ENCODE data around the gene BLM.
A peak's percentile ranks its signal among the peaks of the same experiment; 100 is the strongest.
"Not testable (repeated sequence)": the region's sequence is repeated elsewhere in the genome, so short reads cannot be mapped to it uniquely, and the experiment has no call there.

The BLM gene

DNA sequence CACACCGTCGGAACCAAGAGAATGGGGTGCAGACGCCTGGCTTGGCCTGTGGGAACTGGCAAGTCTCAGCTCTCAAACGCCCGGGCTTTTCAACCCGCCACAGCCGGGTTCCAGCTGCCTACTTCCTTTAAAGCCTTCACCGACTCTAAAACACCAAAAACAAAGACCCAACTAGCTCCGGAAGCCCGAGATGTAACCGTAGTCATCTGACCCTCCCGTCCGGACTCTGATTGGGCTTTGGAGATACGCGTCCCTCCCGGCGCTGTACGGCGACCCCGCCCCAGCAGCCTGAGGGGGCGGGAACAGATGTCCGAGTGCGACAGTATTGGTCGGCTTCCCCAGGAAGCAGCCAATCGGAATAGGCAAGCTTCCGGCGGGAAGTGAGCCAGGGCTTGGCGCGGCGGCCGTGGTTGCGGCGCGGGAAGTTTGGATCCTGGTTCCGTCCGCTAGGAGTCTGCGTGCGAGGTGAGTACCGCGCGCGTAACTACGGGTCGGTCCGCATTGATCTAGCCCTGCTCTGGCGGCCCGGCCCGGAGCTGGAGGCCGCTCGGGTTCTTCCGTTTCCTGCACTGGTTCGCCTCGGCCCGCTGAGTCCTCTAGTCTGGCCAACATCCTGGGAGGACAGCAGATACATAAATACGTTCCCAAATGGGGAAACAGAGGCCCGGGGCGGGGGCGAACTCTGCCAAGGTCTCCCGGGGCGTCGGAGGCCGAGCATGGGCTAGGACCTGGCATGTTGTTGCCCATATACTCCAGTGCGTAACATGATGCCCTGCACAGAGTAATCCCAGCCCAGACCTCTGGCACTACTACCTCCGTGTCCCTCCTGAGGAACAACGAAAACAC, at the start of gene BLM:
Gene BLM, plus strand, starts transcription at position 371 of the 846 bp plus-strand sequence. CDS start 30,047 bp downstream, outside the sequence.
- peak within 1 kb of the TSS; percentile 98 for H3K27ac Mint-ChIP-seq
- no peaks in the 10 kb centered on the region for H3K9me3 Mint-ChIP-seq
- no peaks in the 10 kb centered on the region for H3K27me3 Mint-ChIP-seq
- peak; percentile 94 for DNase-seq
- peak within 1 kb of the TSS; percentile 99 for H3K4me3 Mint-ChIP-seq
- peaks cover 44% of the 10 kb centered on the region for H3K36me3 Mint-ChIP-seq (ENCODE audit: low read depth)
- H3K4me1 Mint-ChIP-seq (ENCODE audit: low read depth): peaks cover 24% of the 10 kb centered on the region

DNA sequence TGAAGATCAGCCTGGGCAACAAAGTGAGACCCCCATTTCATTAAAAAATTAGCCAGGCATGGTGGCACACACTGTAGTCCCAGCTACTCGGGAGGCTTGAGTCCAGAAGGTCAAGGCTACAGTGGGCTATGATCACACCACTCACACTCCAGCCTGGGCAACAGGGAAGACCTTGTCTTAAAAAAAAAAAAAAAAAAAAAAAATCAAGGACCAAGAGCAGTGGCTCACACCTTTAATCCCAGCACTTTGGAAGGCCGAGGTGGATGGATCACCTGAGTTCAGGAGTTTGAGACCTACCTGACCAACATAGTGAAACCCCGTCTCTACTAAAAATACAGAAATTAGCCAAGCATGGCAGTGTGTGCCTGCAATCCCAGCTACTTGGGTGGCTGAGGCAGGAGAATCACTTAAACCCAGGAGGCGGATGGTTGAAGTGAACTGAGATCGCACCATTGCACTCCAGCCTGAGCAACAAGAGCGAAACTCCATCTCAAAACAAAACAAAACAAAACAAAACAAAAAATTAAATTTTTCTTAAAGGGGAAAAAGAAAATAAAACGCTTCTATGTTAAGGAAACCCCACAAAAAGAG, 49.3 kb upstream of the BLM start:
- H3K9me3 Mint-ChIP-seq; H3K36me3 Mint-ChIP-seq (ENCODE audit: low read depth); H3K4me3 Mint-ChIP-seq; DNase-seq; H3K27ac Mint-ChIP-seq: not testable (repeated sequence)
- peaks cover 33% of the 10 kb centered on the region for H3K4me1 Mint-ChIP-seq (ENCODE audit: low read depth)
- peaks cover 25% of the 10 kb centered on the region for H3K27me3 Mint-ChIP-seq

GRCh38 chr15:90670631-90671030, 46.5 kb upstream of the BLM start:
- H3K27ac Mint-ChIP-seq; H3K9me3 Mint-ChIP-seq; H3K4me3 Mint-ChIP-seq; H3K36me3 Mint-ChIP-seq (ENCODE audit: low read depth); H3K27me3 Mint-ChIP-seq: not testable (repeated sequence)
- DNase-seq: peak; percentile 28
- H3K4me1 Mint-ChIP-seq (ENCODE audit: low read depth): peaks cover 18% of the 10 kb centered on the region

GRCh38 chr15:90671216-90671615, 45.9 kb upstream of the BLM start:
- no peaks in the 10 kb centered on the region for H3K9me3 Mint-ChIP-seq
- H3K27ac Mint-ChIP-seq: no peak overlapping the region
- H3K36me3 Mint-ChIP-seq (ENCODE audit: low read depth): no peaks in the 10 kb centered on the region
- DNase-seq: peak; percentile 5
- H3K27me3 Mint-ChIP-seq: peaks cover 7% of the 10 kb centered on the region
- H3K4me1 Mint-ChIP-seq (ENCODE audit: low read depth): peaks cover 12% of the 10 kb centered on the region
- H3K4me3 Mint-ChIP-seq: no peak overlapping the region

GRCh38 chr15:90673357-90673756, 43.8 kb upstream of the BLM start:
- not testable (repeated sequence) for DNase-seq; H3K9me3 Mint-ChIP-seq; H3K36me3 Mint-ChIP-seq (ENCODE audit: low read depth); H3K27me3 Mint-ChIP-seq; H3K4me3 Mint-ChIP-seq; H3K27ac Mint-ChIP-seq
- H3K4me1 Mint-ChIP-seq (ENCODE audit: low read depth): peaks cover 10% of the 10 kb centered on the region

- no peak overlapping the region for H3K4me3 Mint-ChIP-seq
- H3K36me3 Mint-ChIP-seq (ENCODE audit: low read depth): no peaks in the 10 kb centered on the region
- peaks cover 18% of the 10 kb centered on the region for H3K4me1 Mint-ChIP-seq (ENCODE audit: low read depth)
- H3K9me3 Mint-ChIP-seq: no peaks in the 10 kb centered on the region
- H3K27me3 Mint-ChIP-seq: no peaks in the 10 kb centered on the region
- no peak overlapping the region for H3K27ac Mint-ChIP-seq
- no peak for DNase-seq
Measured at GRCh38 chr15:90674476-90674875, 42.7 kb upstream of the BLM start.

GRCh38 chr15:90675464-90675863, 41.7 kb upstream of the BLM start:
- H3K36me3 Mint-ChIP-seq (ENCODE audit: low read depth): no peaks in the 10 kb centered on the region
- no peak for DNase-seq
- no peak overlapping the region for H3K27ac Mint-ChIP-seq

DNA sequence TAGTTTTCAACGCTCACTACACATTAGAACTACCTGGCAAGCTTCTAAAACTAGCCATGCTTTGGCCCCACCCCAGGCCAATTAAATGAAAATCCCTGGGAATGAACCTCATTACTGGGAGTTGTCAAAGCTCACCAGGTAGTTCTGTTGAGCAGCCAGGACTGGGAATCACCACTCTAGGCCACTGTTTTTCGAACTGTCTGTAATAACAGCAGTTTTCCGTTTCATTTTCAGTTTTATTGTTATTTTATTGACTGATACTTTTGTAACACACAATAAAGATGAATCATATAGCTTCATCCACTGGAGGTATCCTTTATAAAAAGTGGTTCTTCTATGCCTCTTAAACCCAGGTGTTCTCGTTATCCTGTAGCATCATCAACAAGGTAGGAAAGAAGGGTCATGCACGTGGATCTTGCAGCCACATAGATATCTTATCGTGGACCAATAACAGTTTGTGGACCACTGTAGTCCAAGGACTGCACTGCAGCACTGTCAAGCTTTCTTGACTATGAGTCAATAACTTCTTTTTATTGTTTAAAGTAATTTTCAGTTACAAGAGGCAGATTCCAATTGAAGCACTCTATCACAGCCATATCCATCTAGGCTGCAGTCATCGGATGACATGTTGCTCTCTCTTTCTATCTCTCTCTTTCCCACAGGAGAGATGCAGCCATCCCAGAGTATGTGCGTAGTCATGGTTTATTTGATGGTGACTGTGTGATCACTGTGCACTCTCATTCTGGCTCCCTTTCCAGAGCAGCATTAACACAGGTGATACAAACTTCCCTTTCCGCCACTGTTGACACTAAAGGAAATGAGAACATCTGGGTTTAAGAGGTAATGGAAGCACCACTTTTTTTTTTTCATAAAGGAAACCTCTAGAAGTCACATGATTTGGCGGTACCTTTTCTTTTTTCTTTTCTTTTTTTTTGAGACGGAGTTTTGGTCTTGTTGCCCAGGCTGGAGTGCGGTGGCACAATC, 39.0 kb upstream of the BLM start:
- Mint-ChIP-seq H3K9me3 (no peaks in the 10 kb centered on the region), H3K27ac (peak overlapping the region; percentile 46), H3K4me3 (no peak overlapping the region), H3K36me3 (ENCODE audit: low read depth) (no peaks in the 10 kb centered on the region), H3K27me3 (no peaks in the 10 kb centered on the region), H3K4me1 (ENCODE audit: low read depth) (peaks cover 33% of the 10 kb centered on the region)
- no peak for DNase-seq

More at GRCh38 chr15:90675464-90675863, 41.7 kb upstream of the BLM start:
- Mint-ChIP-seq H3K9me3 (no peaks in the 10 kb centered on the region), H3K4me1 (ENCODE audit: low read depth) (peaks cover 27% of the 10 kb centered on the region), H3K4me3 (no peak overlapping the region), H3K27me3 (no peaks in the 10 kb centered on the region)

DNA sequence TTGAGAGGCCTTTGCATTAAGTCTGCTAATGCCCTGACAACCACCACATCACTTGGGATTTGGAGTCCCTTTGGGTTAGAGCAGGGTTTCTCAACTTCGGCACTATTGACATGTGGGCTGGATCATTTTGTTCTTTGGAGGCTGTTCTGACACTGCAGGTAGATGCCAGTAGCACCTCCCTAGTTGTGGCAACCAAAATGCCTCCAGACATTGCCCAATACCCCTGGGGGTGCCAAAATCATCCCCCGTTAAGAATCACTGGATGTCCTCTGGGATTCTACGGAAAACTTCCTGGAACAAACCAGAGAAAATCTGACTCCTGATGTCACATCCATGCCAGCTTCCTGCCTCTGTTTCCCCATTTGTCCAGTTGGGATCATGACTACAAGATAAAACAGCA, 37.2 kb upstream of the BLM start:
- no peak overlapping the region for H3K4me3 Mint-ChIP-seq
- no peak overlapping the region for H3K27ac Mint-ChIP-seq
- H3K27me3 Mint-ChIP-seq: no peaks in the 10 kb centered on the region
- no peaks in the 10 kb centered on the region for H3K9me3 Mint-ChIP-seq
- DNase-seq: no peak
- no peaks in the 10 kb centered on the region for H3K36me3 Mint-ChIP-seq (ENCODE audit: low read depth)
- H3K4me1 Mint-ChIP-seq (ENCODE audit: low read depth): peaks cover 41% of the 10 kb centered on the region

- no peaks in the 10 kb centered on the region for H3K36me3 Mint-ChIP-seq (ENCODE audit: low read depth)
- peaks cover 43% of the 10 kb centered on the region for H3K4me1 Mint-ChIP-seq (ENCODE audit: low read depth)
- H3K27me3 Mint-ChIP-seq: no peaks in the 10 kb centered on the region
- H3K9me3 Mint-ChIP-seq: no peaks in the 10 kb centered on the region
- H3K27ac Mint-ChIP-seq: no peak overlapping the region
- no peak for DNase-seq
- H3K4me3 Mint-ChIP-seq: no peak overlapping the region
Measured at GRCh38 chr15:90680371-90680935, 36.7 kb upstream of the BLM start.

- no peaks in the 10 kb centered on the region for H3K27me3 Mint-ChIP-seq
- H3K9me3 Mint-ChIP-seq: no peaks in the 10 kb centered on the region
- no peaks in the 10 kb centered on the region for H3K36me3 Mint-ChIP-seq (ENCODE audit: low read depth)
- no peak overlapping the region for H3K27ac Mint-ChIP-seq
- no peak for DNase-seq
- peaks cover 48% of the 10 kb centered on the region for H3K4me1 Mint-ChIP-seq (ENCODE audit: low read depth)
- no peak overlapping the region for H3K4me3 Mint-ChIP-seq
Measured at GRCh38 chr15:90681056-90681455, 36.1 kb upstream of the BLM start.

- DNase-seq: no peak
- Mint-ChIP-seq H3K36me3 (ENCODE audit: low read depth) (no peaks in the 10 kb centered on the region), H3K27me3 (no peaks in the 10 kb centered on the region), H3K27ac (no peak overlapping the region), H3K4me3 (no peak overlapping the region), H3K4me1 (ENCODE audit: low read depth) (peaks cover 52% of the 10 kb centered on the region), H3K9me3 (no peaks in the 10 kb centered on the region)
Measured at GRCh38 chr15:90681480-90681879, 35.7 kb upstream of the BLM start.

DNA sequence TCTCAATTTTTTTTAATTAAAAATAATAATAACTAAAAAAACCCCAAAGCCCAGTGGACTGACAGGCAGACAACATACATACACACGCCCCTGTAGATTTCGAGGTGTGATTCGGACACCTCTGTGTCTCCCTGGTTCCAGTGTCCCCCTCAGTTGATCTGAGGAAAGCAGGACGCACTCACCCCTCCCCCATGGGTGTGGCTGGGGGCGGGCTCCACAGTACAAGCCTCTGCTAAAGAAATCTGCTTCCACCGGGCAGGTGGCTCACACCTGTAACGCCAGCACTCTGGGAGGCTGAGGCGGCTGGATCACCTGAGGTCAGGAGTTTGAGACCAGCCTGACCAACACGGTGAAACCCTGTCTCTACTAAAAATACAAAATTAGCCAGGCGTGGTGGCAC, 33.8 kb upstream of the BLM start:
- Mint-ChIP-seq H3K27ac (no peak overlapping the region), H3K4me1 (ENCODE audit: low read depth) (peaks cover 55% of the 10 kb centered on the region), H3K4me3 (no peak overlapping the region)

DNA sequence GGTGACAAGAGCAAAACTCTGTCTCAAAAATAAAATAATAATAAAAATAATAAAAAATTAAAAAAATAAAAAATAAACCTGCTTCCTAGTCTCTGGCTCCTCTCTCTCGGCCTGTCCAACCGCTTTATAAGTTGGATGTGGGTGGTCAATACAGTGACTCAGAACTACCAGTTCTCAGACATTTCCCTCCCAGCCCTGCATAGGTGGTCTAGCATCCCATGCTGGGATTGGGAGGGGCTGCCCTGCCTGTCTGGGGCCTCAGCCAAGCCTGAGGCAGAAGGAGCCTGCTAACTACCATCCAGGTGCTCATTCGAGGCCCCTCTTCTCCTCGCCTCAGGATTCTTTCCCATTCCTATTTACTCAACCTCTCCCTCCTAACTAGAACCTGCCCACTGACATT, 33.3 kb upstream of the BLM start:
- H3K4me1 Mint-ChIP-seq (ENCODE audit: low read depth): peaks cover 52% of the 10 kb centered on the region
- peak overlapping the region; percentile 64 for H3K27ac Mint-ChIP-seq
- no peak overlapping the region for H3K4me3 Mint-ChIP-seq
- H3K36me3 Mint-ChIP-seq (ENCODE audit: low read depth): no peaks in the 10 kb centered on the region
- no peaks in the 10 kb centered on the region for H3K9me3 Mint-ChIP-seq
- H3K27me3 Mint-ChIP-seq: no peaks in the 10 kb centered on the region
- DNase-seq: no peak

More for the DNA sequence above, 33.8 kb upstream of the BLM start:
- DNase-seq: no peak
- no peaks in the 10 kb centered on the region for H3K27me3 Mint-ChIP-seq
- no peaks in the 10 kb centered on the region for H3K36me3 Mint-ChIP-seq (ENCODE audit: low read depth)
- H3K9me3 Mint-ChIP-seq: no peaks in the 10 kb centered on the region
